HUES64 (cell line): ENCODE measurements around the gene GGTA1.
"Not testable (repeated sequence)": the region's sequence is repeated elsewhere in the genome, so short reads cannot be mapped to it uniquely, and the experiment has no call there.

Source experiments
- H3K27ac ChIP-seq: 2 replicates; pipeline ENCODE4 v1.7.0; 2013; ENCODE audit warnings: low read depth, low read length, inconsistent platforms
- H3K27me3 ChIP-seq: 2 replicates; pipeline ENCODE4 v1.6.1; 2013; ENCODE audit warnings: mild to moderate bottlenecking, low read length; ENCODE audit not compliant: insufficient read depth
- H3K36me3 ChIP-seq: 2 replicates; pipeline ENCODE4 v1.6.1; 2013; ENCODE audit warnings: mild to moderate bottlenecking, low read length; ENCODE audit not compliant: insufficient read depth
- H3K4me1 ChIP-seq: 2 replicates; pipeline ENCODE4 v1.6.1; 2013; ENCODE audit warnings: mild to moderate bottlenecking, low read length, moderate library complexity; ENCODE audit not compliant: insufficient read depth
- H3K4me3 ChIP-seq: 2 replicates; pipeline ENCODE4 v1.5.1; 2013; ENCODE audit warnings: mild to moderate bottlenecking, low read length, moderate library complexity
- H3K9ac ChIP-seq: 2 replicates; pipeline ENCODE4 v1.6.1; 2013; ENCODE audit warnings: mild to moderate bottlenecking, low read depth, low read length
- H3K9me3 ChIP-seq: 2 replicates; pipeline ENCODE4 v1.6.1; 2013; ENCODE audit warnings: low read depth, low read length; ENCODE audit not compliant: insufficient read depth
- WGBS: fragments of 150-250, 120-280 bp; methylation state at CpG from one replicate; pipeline ENCODE4 v1.1.7; 2013; ENCODE audit warnings: missing lambda C conversion rate; 5-methylcytosine and 5-hydroxymethylcytosine counted together

Gene GGTA1

DNA sequence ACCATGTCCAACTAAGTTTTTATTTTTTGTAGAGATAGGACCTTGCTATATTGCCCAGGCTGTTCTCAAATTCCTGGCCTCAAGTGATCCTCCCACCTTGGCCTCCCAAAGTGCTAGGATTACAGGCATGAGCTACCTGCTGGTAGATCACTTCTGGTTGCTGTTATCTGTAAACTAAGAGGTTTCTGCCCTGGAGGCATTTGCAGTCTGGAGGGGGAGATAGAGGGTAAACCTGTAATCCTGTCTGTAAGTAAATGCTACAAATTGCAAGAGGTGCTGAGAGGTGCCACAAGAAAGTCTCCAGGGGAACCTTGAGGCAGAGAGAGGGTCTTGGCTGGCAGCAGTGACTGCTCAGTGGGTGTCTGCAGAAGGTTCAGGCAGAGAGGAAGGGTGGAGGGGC lies 29.0 kb upstream of the GGTA1 start:
- no peaks in the 10 kb centered on the region for H3K4me1 ChIP-seq
- no peak overlapping the region for H3K27ac ChIP-seq
- H3K36me3 ChIP-seq: no peaks in the 10 kb centered on the region
- H3K27me3 ChIP-seq: no peaks in the 10 kb centered on the region; the same call in 1 of the 2 replicates
- no peaks in the 10 kb centered on the region for H3K9me3 ChIP-seq
- H3K4me3 ChIP-seq: no peak overlapping the region
- no peak overlapping the region for H3K9ac ChIP-seq

DNA sequence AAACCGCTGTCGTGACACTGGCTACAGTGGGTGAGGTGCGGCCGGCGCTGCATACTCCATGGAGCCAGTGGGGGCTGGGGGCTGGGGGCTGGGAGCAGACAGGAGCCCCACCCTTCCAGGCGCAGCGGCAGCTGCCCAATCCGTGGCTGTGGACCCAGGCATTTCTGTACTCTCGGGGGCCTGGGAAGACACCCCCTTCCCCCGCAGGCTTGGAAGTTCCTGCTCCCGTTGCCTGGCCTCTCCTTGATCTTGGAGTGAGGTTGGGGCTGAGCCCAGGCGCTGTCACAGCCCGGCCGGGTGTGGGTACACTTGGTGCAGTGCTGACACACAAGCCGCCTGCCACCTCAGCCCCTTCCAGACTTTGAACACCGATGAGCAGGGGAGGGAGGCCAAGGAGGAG lies 27.7 kb upstream of the GGTA1 start:
- Histone ChIP-seq H3K4me1 (no peaks in the 10 kb centered on the region), H3K9me3 (no peaks in the 10 kb centered on the region; the same call in 1 of the 2 replicates), H3K36me3 (no peaks in the 10 kb centered on the region), H3K27me3 (no peaks in the 10 kb centered on the region), H3K4me3 (no peak overlapping the region), H3K27ac (no peak overlapping the region), H3K9ac (no peak overlapping the region)
- WGBS: 82% methylated on average over 16 of the region's 16 CpGs

DNA sequence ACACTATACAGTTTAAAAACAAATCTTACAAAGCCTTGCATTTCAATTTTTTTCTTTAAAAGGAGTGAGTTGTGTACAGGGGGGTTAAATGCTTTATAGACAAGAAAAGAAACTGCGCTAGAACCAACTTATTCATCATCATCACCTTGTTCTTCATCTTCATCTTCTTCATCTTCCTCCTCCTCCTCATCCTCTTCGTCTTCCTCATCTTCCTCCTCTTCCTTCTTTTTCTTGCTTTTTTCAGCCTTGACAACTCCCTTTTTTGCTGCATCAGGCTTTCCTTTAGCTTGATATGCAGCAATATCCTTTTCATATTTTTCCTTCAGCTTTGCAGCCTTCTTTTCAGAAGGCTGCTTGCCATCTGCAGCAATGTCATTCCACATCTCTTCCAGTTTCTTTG lies 20.0 kb upstream of the GGTA1 start:
- H3K9ac ChIP-seq, H3K27ac ChIP-seq, H3K36me3 ChIP-seq, H3K27me3 ChIP-seq, H3K4me1 ChIP-seq, H3K4me3 ChIP-seq: not testable (repeated sequence)
- H3K9me3 ChIP-seq: peaks cover 18% of the 10 kb centered on the region
- 94% methylated on average over 2 of the region's 2 CpGs for WGBS

DNA sequence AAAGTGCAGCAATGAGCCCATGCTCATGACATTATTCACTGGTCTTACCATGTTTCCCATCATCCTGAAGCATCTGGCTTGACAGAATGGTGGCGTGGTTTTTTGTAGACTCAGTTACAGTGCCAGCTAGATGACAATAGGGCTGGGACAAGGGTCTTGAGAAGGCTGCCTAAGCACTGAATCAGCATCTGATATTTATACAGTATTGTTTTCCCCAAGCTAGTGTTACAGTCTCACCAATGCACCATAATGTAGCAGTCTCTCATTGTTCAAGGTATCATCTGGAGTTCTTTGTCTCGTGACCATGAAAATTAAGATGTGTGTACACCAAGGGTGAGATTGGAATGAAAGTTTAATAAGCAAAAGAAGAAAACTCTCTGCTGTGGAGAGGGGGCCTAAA lies 19.0 kb upstream of the GGTA1 start:
- Histone ChIP-seq H3K9ac (no peak overlapping the region), H3K9me3 (peaks cover 18% of the 10 kb centered on the region), H3K4me1 (no peaks in the 10 kb centered on the region), H3K27me3 (no peaks in the 10 kb centered on the region), H3K4me3 (no peak overlapping the region), H3K27ac (no peak overlapping the region), H3K36me3 (no peaks in the 10 kb centered on the region)
- WGBS: 91% methylated on average over 2 of the region's 2 CpGs

DNA sequence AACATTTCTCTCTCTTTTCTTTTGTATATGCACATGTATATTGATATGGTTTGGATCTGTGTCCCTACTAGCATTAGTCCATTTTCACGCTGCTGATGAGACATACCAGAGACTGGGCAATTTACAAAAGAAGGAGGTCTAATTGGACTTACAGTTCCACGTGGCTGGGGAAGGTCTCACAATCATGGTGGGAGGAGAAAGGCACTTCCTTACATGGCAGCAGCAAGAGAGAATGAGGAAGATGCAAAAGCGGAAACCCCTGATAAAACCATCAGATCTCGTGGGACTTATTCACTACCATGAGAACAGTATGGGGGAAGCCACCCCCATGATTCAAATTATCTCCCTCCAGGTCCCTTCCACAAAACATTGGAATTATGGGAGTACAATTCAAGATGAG lies 13.5 kb upstream of the GGTA1 start:
- H3K9me3 ChIP-seq, H3K27me3 ChIP-seq, H3K27ac ChIP-seq, H3K36me3 ChIP-seq, H3K4me3 ChIP-seq, H3K9ac ChIP-seq: not testable (repeated sequence)
- H3K4me1 ChIP-seq: peaks cover 10% of the 10 kb centered on the region; the same call in 1 of the 2 replicates
- 86% methylated on average over 3 of the region's 4 CpGs for whole genome bisulfite sequencing

DNA sequence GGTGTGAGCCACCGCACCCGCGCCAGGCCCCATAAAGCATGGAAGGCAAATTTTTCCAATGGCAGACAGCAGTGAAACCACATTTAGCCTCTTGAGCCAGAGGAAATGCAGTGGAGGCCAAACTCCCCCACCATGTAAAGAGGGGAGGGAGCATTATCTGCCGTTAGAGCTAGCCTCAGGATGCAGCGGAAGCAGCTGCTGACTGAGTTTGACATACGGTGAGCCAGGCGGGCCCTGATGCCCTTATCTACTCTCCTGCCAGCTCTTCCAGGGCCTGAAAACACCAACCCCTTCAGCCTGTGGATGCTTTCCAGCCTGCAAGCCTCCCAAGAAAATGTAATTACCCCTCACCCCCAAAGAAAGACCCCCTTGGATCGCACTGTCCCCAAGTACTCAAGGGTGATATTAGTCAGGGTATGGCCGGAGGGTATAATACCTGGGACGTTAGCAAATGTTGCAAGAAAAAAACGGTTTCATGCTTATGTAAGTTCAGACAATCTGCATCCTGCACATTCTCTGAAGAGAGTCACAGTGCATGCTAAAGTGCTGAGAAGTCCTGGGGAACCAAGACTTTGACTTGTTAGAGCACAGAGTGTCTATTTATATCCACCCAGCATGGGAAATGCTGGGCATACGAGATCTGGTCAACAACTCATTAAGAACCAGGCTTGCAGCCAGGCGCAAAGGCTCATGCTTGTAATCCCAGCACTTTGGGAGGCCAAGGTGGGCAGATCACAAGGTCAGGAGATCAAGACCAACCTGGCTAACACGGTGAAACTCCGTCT lies 11.3 kb upstream of the GGTA1 start:
- no peaks in the 10 kb centered on the region for H3K9me3 ChIP-seq
- peaks cover 13% of the 10 kb centered on the region; the same call in 1 of the 2 replicates for H3K4me1 ChIP-seq
- H3K4me3 ChIP-seq: no peak overlapping the region
- no peaks in the 10 kb centered on the region for H3K36me3 ChIP-seq
- 94% methylated on average over 15 of the region's 15 CpGs for WGBS
- H3K27ac ChIP-seq: no peak overlapping the region
- peaks cover 4% of the 10 kb centered on the region; the same call in 1 of the 2 replicates for H3K27me3 ChIP-seq
- H3K9ac ChIP-seq: no peak overlapping the region

DNA sequence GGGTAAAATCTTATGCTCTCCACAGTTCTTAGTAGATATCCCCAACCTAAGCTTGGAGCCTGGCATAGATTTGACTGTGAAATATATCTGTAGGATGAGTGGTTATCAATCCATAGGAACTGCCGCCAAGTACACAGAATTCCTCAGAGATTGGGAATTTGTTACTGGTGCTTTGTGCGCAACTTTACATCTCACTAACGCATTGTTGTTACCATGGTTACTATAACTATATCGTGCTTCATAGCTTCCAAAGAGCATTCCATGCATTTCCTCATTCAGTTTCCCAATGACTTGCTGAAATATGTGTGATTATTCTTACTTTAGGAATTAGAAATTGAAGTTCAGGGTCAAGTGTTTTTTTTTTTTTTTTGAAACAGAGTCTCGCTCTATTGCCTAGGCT lies 9.5 kb upstream of the GGTA1 start:
- no peak overlapping the region for H3K4me3 ChIP-seq
- H3K9ac ChIP-seq: no peak overlapping the region
- H3K27me3 ChIP-seq: peaks cover 8% of the 10 kb centered on the region; the same call in 1 of the 2 replicates
- peaks cover 17% of the 10 kb centered on the region; the same call in 1 of the 2 replicates for H3K4me1 ChIP-seq
- H3K9me3 ChIP-seq: no peaks in the 10 kb centered on the region
- H3K36me3 ChIP-seq: no peaks in the 10 kb centered on the region
- no peak overlapping the region for H3K27ac ChIP-seq
- WGBS: over 99% methylated on average over 5 of the region's 5 CpGs

DNA sequence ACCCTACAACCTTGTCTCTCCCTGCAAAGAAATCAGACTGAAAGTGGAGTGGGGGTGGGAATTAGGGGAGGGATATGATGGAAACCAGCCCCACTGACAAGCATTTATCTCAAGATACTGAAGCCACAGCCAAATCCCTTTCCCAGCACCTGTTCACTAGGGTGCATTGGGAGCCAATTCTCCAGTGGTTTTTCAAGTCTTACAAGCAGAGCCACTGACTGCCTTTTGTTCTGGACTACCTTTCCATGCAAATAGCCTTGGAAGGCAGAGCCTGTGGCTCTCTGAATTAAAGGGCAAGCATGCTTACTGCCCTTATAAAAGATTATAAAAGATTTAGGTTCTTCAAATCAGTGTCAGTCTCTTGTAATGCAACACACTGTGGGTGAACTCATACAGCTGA lies 8.8 kb upstream of the GGTA1 start:
- Histone ChIP-seq H3K9me3 (no peaks in the 10 kb centered on the region), H3K4me3 (no peak overlapping the region), H3K27me3 (peaks cover 8% of the 10 kb centered on the region; the same call in 1 of the 2 replicates), H3K9ac (no peak overlapping the region), H3K36me3 (no peaks in the 10 kb centered on the region), H3K27ac (no peak overlapping the region), H3K4me1 (peaks cover 17% of the 10 kb centered on the region; the same call in 1 of the 2 replicates)

DNA sequence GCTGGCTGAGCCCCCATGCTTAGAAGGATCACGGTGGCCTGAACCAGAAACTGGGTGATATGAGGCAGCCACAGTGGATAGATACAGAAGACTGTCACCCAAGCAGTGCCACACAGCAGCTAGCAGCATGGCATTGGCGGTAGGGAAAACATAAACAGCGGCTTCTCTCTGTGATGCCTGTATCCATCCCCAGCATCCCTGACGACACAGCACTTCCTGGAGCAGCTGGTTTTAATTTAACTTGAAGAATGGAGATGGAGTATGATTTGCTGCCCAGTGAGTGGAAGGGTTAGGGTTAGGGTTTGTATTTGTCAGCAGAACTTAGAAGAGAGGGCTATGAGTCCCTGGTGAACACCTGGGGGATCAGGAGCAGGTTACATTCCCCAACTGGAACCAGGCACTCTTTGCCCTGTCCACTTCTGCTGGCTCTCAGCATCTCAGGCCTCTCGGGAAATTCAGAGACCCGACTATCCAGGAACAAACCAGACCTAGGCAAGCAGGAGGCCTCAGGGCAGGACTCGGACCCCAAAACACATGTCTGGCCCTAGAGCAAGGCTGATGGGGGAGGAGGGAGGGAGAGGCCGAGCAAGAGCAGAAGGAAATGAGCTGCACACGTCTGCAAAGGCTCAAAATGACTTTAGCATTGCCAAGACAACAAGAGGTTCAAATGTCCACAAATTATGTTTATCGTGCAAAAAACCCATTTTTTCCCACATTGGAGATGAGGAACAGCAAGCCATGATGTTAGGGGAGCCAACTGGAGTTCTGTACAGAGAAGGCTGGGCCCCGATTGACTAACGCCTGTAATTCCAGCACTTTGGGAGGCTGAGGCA lies 6.5 kb upstream of the GGTA1 start:
- Histone ChIP-seq H3K9ac (no peak overlapping the region), H3K9me3 (no peaks in the 10 kb centered on the region), H3K36me3 (no peaks in the 10 kb centered on the region), H3K27me3 (peaks cover 24% of the 10 kb centered on the region), H3K27ac (no peak overlapping the region), H3K4me3 (no peak overlapping the region), H3K4me1 (peaks cover 17% of the 10 kb centered on the region; the same call in 1 of the 2 replicates)
- 77% methylated on average over 12 of the region's 12 CpGs for WGBS

DNA sequence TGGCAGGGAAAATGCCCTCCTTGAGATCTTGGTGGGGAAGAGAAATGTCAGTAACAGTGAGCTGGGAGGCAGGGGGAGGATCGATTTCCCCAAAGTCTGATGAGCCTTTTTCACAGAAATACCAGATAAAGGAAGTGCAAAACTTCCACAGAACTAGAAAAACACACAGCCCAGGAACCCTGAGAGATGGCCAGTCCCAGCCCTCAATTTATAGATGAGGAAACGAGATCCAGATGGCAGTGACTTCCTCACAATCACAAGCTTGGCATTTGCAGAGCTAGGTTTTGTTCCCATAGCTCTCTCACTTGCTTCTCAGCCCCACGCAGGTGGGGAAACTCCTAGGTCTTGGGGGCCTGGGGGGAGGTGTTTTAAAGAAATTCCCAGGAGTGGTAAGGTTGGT lies 3.8 kb upstream of the GGTA1 start:
- H3K27me3 ChIP-seq: peaks cover 51% of the 10 kb centered on the region
- H3K27ac ChIP-seq: no peak overlapping the region
- H3K9ac ChIP-seq: no peak overlapping the region
- H3K9me3 ChIP-seq: no peaks in the 10 kb centered on the region
- H3K36me3 ChIP-seq: no peaks in the 10 kb centered on the region
- H3K4me3 ChIP-seq: no peak overlapping the region
- H3K4me1 ChIP-seq: peaks cover 14% of the 10 kb centered on the region; the same call in 1 of the 2 replicates
- WGBS: 91% methylated on average over 3 of the region's 3 CpGs

DNA sequence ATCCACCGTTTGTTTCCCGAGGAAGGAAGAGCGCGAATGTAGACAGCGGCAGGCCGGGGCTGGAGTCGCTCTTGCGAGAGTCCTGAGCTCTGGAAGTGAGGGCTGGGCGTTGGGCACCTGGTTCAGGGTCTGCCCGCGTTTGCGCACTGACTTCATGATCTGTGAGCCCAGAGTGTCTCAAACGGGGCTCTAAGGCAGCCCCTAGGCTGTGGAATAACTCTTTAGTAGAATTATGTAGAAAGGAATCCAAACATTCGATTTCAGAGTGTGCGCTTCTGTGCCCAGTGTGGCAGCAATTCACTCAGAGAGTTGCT lies 478 bp upstream of the GGTA1 start:
- peaks cover 4% of the 10 kb centered on the region; the same call in 1 of the 2 replicates for H3K4me1 ChIP-seq
- no peak overlapping the region for H3K27ac ChIP-seq
- no peak overlapping the region for H3K9ac ChIP-seq
- H3K36me3 ChIP-seq: no peaks in the 10 kb centered on the region
- WGBS: 16% methylated on average over 15 of the region's 15 CpGs
- peaks cover 59% of the 10 kb centered on the region for H3K27me3 ChIP-seq
- H3K4me3 ChIP-seq: peak overlapping the region; percentile 52
- H3K9me3 ChIP-seq: peaks cover 3% of the 10 kb centered on the region; the same call in 1 of the 2 replicates
